T-helper 2 cell treated with Interferon-gamma antibody and Interleukin-4, amounts not matched to agents 5 μg/mL and 100 μg/mL, for 36 hours (primary cell): ENCODE measurements around the gene ANO1.
A peak's percentile ranks its signal among the peaks of the same experiment; 100 is the strongest.

ENCODE experiments used
- DNase-seq: peaks from one replicate; pipeline ENCODE4 v3.0.0; 2021; ENCODE audit warnings: low spot score
- H3K27ac Mint-ChIP-seq: one replicate; pipeline ENCODE4 v1.8.0; 2021; ENCODE audit warnings: mild to moderate bottlenecking, mixed read lengths
- H3K27me3 Mint-ChIP-seq: one replicate; pipeline ENCODE4 v1.8.0; 2021; ENCODE audit warnings: low read depth, mixed read lengths
- H3K36me3 Mint-ChIP-seq: one replicate; pipeline ENCODE4 v1.8.0; 2021; ENCODE audit warnings: low read depth, mixed read lengths
- H3K4me1 Mint-ChIP-seq: one replicate; pipeline ENCODE4 v1.8.0; 2021; ENCODE audit warnings: low read depth, mixed read lengths
- H3K4me3 Mint-ChIP-seq: one replicate; pipeline ENCODE4 v1.8.0; 2022; ENCODE audit warnings: mild to moderate bottlenecking, moderate library complexity, mixed read lengths
- H3K9me3 Mint-ChIP-seq: one replicate; pipeline ENCODE4 v1.8.0; 2021; ENCODE audit warnings: mixed read lengths

Gene ANO1

GRCh38 chr11:70183032-70183431 lies 104.9 kb downstream of the ANO1 start:
- Mint-ChIP-seq H3K27ac (no peak overlapping the region), H3K9me3 (no peaks in the 10 kb centered on the region)

GRCh38 chr11:70183483-70184176 lies 105.5 kb downstream of the ANO1 start:
- H3K27me3 Mint-ChIP-seq: no peaks in the 10 kb centered on the region
- no peak for DNase-seq
- H3K9me3 Mint-ChIP-seq: no peaks in the 10 kb centered on the region
- no peak overlapping the region for H3K4me3 Mint-ChIP-seq
- H3K36me3 Mint-ChIP-seq: no peaks in the 10 kb centered on the region
- H3K27ac Mint-ChIP-seq: no peak overlapping the region
- no peaks in the 10 kb centered on the region for H3K4me1 Mint-ChIP-seq

More at GRCh38 chr11:70183032-70183431, 104.9 kb downstream of the ANO1 start:
- Mint-ChIP-seq H3K36me3 (no peaks in the 10 kb centered on the region), H3K4me1 (no peaks in the 10 kb centered on the region), H3K27me3 (no peaks in the 10 kb centered on the region), H3K4me3 (no peak overlapping the region)
- no peak for DNase-seq

GRCh38 chr11:70184396-70184795 lies 106.3 kb downstream of the ANO1 start:
- Mint-ChIP-seq H3K4me1 (no peaks in the 10 kb centered on the region), H3K27ac (no peak overlapping the region), H3K9me3 (no peaks in the 10 kb centered on the region), H3K4me3 (no peak overlapping the region), H3K36me3 (no peaks in the 10 kb centered on the region), H3K27me3 (no peaks in the 10 kb centered on the region)
- no peak for DNase-seq

- H3K27me3 Mint-ChIP-seq: no peaks in the 10 kb centered on the region
- no peaks in the 10 kb centered on the region for H3K4me1 Mint-ChIP-seq
- DNase-seq: no peak
- H3K4me3 Mint-ChIP-seq: no peak overlapping the region
- no peaks in the 10 kb centered on the region for H3K36me3 Mint-ChIP-seq
- no peaks in the 10 kb centered on the region for H3K9me3 Mint-ChIP-seq
- H3K27ac Mint-ChIP-seq: no peak overlapping the region
These were observed 107.4 kb downstream of the ANO1 start for GRCh38 chr11:70185348-70186055.

- no peak for DNase-seq
- no peaks in the 10 kb centered on the region for H3K36me3 Mint-ChIP-seq
- no peak overlapping the region for H3K27ac Mint-ChIP-seq
- no peaks in the 10 kb centered on the region for H3K27me3 Mint-ChIP-seq
- H3K4me3 Mint-ChIP-seq: no peak overlapping the region
- H3K4me1 Mint-ChIP-seq: peaks cover 1% of the 10 kb centered on the region
- H3K9me3 Mint-ChIP-seq: no peaks in the 10 kb centered on the region
These were observed 108.3 kb downstream of the ANO1 start for GRCh38 chr11:70186420-70186819.

- no peaks in the 10 kb centered on the region for H3K27me3 Mint-ChIP-seq
- H3K9me3 Mint-ChIP-seq: no peaks in the 10 kb centered on the region
- peaks cover 2% of the 10 kb centered on the region for H3K4me1 Mint-ChIP-seq
- H3K27ac Mint-ChIP-seq: no peak overlapping the region
- no peaks in the 10 kb centered on the region for H3K36me3 Mint-ChIP-seq
- no peak overlapping the region for H3K4me3 Mint-ChIP-seq
- DNase-seq: no peak
These were observed 108.8 kb downstream of the ANO1 start for GRCh38 chr11:70186936-70187335.

GRCh38 chr11:70187771-70188170 lies 109.7 kb downstream of the ANO1 start:
- H3K36me3 Mint-ChIP-seq: no peaks in the 10 kb centered on the region
- no peaks in the 10 kb centered on the region for H3K27me3 Mint-ChIP-seq

GRCh38 chr11:70189622-70190021 lies 111.5 kb downstream of the ANO1 start:
- no peak for DNase-seq
- Mint-ChIP-seq H3K27me3 (no peaks in the 10 kb centered on the region), H3K27ac (no peak overlapping the region), H3K9me3 (no peaks in the 10 kb centered on the region), H3K4me3 (no peak overlapping the region), H3K36me3 (no peaks in the 10 kb centered on the region), H3K4me1 (peaks cover 2% of the 10 kb centered on the region)

More at GRCh38 chr11:70187771-70188170, 109.7 kb downstream of the ANO1 start:
- H3K4me3 Mint-ChIP-seq: no peak overlapping the region
- peaks cover 2% of the 10 kb centered on the region for H3K4me1 Mint-ChIP-seq
- no peak overlapping the region for H3K27ac Mint-ChIP-seq
- H3K9me3 Mint-ChIP-seq: no peaks in the 10 kb centered on the region
- DNase-seq: no peak

- no peaks in the 10 kb centered on the region for H3K36me3 Mint-ChIP-seq
- peaks cover 4% of the 10 kb centered on the region for H3K4me1 Mint-ChIP-seq
- H3K27me3 Mint-ChIP-seq: peaks cover 2% of the 10 kb centered on the region
- no peaks in the 10 kb centered on the region for H3K9me3 Mint-ChIP-seq
- H3K4me3 Mint-ChIP-seq: no peak overlapping the region
- DNase-seq: peak; percentile 54
- no peak overlapping the region for H3K27ac Mint-ChIP-seq
These were observed 113.5 kb downstream of the ANO1 start for GRCh38 chr11:70191495-70192140.

GRCh38 chr11:70192666-70193410 lies 114.7 kb downstream of the ANO1 start:
- no peaks in the 10 kb centered on the region for H3K9me3 Mint-ChIP-seq
- no peak overlapping the region for H3K27ac Mint-ChIP-seq
- no peaks in the 10 kb centered on the region for H3K36me3 Mint-ChIP-seq
- peaks cover 2% of the 10 kb centered on the region for H3K27me3 Mint-ChIP-seq
- H3K4me3 Mint-ChIP-seq: no peak overlapping the region
- no peak for DNase-seq
- H3K4me1 Mint-ChIP-seq: peaks cover 4% of the 10 kb centered on the region

- peaks cover 4% of the 10 kb centered on the region for H3K4me1 Mint-ChIP-seq
- no peak overlapping the region for H3K4me3 Mint-ChIP-seq
- no peaks in the 10 kb centered on the region for H3K9me3 Mint-ChIP-seq
- H3K36me3 Mint-ChIP-seq: no peaks in the 10 kb centered on the region
- H3K27me3 Mint-ChIP-seq: peaks cover 2% of the 10 kb centered on the region
- H3K27ac Mint-ChIP-seq: no peak overlapping the region
- DNase-seq: no peak
These were observed 115.5 kb downstream of the ANO1 start for GRCh38 chr11:70193411-70194292.

- H3K9me3 Mint-ChIP-seq: no peaks in the 10 kb centered on the region
- H3K27ac Mint-ChIP-seq: no peak overlapping the region
- peaks cover 6% of the 10 kb centered on the region for H3K27me3 Mint-ChIP-seq
- no peaks in the 10 kb centered on the region for H3K36me3 Mint-ChIP-seq
- H3K4me3 Mint-ChIP-seq: no peak overlapping the region
- DNase-seq: no peak
- H3K4me1 Mint-ChIP-seq: peaks cover 4% of the 10 kb centered on the region
These were observed 117.0 kb downstream of the ANO1 start for GRCh38 chr11:70194792-70195791.
